Ovary (tissue), 9 donors: ENCODE data around the gene PPP1R9A. TPM values are rescaled to one million over a fixed set of nuclear protein-coding genes. Genes with fewer than 3 reads are reported as not detected.

Experiments used
- DNase-seq, 5 donors: peaks; one replicate each; pipeline ENCODE4 v3.0.0-alpha.2; 2019 to 2020
- H3K27ac ChIP-seq, 2 donors: fragments of 200-600 bp; one replicate each; pipeline versions ENCODE4 v1.5.1 to v1.8.0; 2019 to 2022
- H3K27me3 ChIP-seq: fragments of 200-600 bp; one replicate; pipeline ENCODE4 v1.8.0; 2022
- H3K36me3 ChIP-seq: fragments of 200-600 bp; sonication (generic); one replicate; pipeline ENCODE4 v1.5.1; 2019
- H3K4me1 ChIP-seq: one replicate; pipeline ENCODE4 v1.8.1; 2013; ENCODE audit warnings: mild to moderate bottlenecking, moderate library complexity; ENCODE audit not compliant: insufficient read depth
- H3K4me3 ChIP-seq: fragments of 200-600 bp; sonication (generic); one replicate; pipeline ENCODE4 v1.5.1; 2017
- H3K9me3 ChIP-seq, 2 donors: fragments of 200-600 bp in 1 of 2; sonication (generic) in 1 of 2; one replicate each; pipeline versions ENCODE4 v1.5.1 to v1.8.1; 2013 to 2019; ENCODE audit warnings: mild to moderate bottlenecking in 1 of 2, moderate library complexity in 1 of 2
- CTCF ChIP-seq, 3 donors: fragments of 450-650 bp in 2 of 3; fragments of 200-600 bp in 1 of 3; IDR thresholded peaks; one replicate each; pipeline versions ENCODE4 v1.5.1 to v1.8.0; 2016 to 2022; ENCODE audit warnings: antibody characterized with exemption in 3 of 3, mild to moderate bottlenecking in 1 of 3
- EP300 ChIP-seq: sonication (generic); formaldehyde crosslinking; IDR thresholded peaks from one replicate; pipeline ENCODE4 v1.6.1; 2017; ENCODE audit warnings: antibody characterized with exemption
- POLR2A ChIP-seq: fragments of 450-650 bp; IDR thresholded peaks from one replicate; pipeline ENCODE4 v1.6.1; 2017; ENCODE audit warnings: antibody characterized with exemption, mild to moderate bottlenecking, moderate library complexity
- WGBS, 3 donors: extraction: QIAGEN DNeasy Blood & Tissue Kit in 1 of 3; methylation state at CpG; one replicate each; pipeline versions ENCODE4 v1.1.5 to v1.1.7; 2013 to 2017; 5-methylcytosine and 5-hydroxymethylcytosine counted together
- intact Hi-C, 4 donors: fragments of 100-400 bp; cut with DNase I; formaldehyde crosslinking; loops; one replicate each; pipeline versions ENCODE4 v1.11.0 to v1.15.1; 2022 to 2023
- polyA plus RNA-seq, 2 donors: library from polyadenylated mRNA; stranded (reverse); fragments of 200-250 nt in 1 of 2; fragments of 350-450 nt in 1 of 2; fragmentation: Illumina TruSeq in 1 of 2; extraction: RNeasy Lipid Tissue Mini Kit (QIAGEN cat#74804) in 1 of 2; gene quantifications; one replicate each; pipeline ENCODE4 v1.2.3, GENCODE V29; 2013 to 2014
- total RNA-seq, 7 donors: library from RNA; depleted of rRNA in 2 of 7; stranded (reverse); fragments of >200 nt in 2 of 7; fragmentation: NEBNext Ultra II Directional in 3 of 7; extraction: Animal tissue kit (Norgen Biotek cat#: 25700) in 3 of 7; gene quantifications; one replicate each; pipeline versions ENCODE4 v1.1.0 to v1.2.4, GENCODE V29; 2016 to 2023
- donor health status: DM: no; HTN: no; CAD: no; lungs with moderate emphysema.
- donor health status: DM: no; HTN: no; CAD: no.
- donor health status: Bipolar disorder and iron deficiency.
- donor health status: DM: yes; HTN: yes; CAD: no.
- donor health status: DM: no; HTN: no; CAD: no.
- donor health status: DM: yes; HTN: yes; CAD: no.

The PPP1R9A gene
- total and polyA plus RNA-seq, 9 donors = 2.4 to 32.2 (median 11.2) TPM

- TF ChIP-seq EP300 (no peak), POLR2A (no peak), CTCF (IDR thresholded peaks at IDR 0.05) (no peak)
- no peak for DNase-seq
- Histone ChIP-seq H3K9me3 (no peaks in the 10 kb centered on the region), H3K27me3 (no peaks in the 10 kb centered on the region), H3K27ac (no peak overlapping the region), H3K36me3 (no peaks in the 10 kb centered on the region), H3K4me3 (no peak overlapping the region), H3K4me1 (no peaks in the 10 kb centered on the region)
- intact Hi-C loops = no loop called here
- 33 to 48% (median 45%) methylated on average over 3 of the region's 3 CpGs for WGBS, 3 donors
Observed at GRCh38 chr7:95238252-95238943, 331.0 kb downstream of the PPP1R9A start.

GRCh38 chr7:95240921-95241320 lies 333.5 kb downstream of the PPP1R9A start:
- 82 to 88% (median 84%) methylated on average over 1 of the region's 1 CpG for WGBS, 3 donors
- intact Hi-C loops = no loop called here
- no peak overlapping the region for H3K4me3 ChIP-seq
- no peaks in the 10 kb centered on the region for H3K27me3 ChIP-seq
- H3K9me3 ChIP-seq = no peaks in the 10 kb centered on the region
- H3K27ac ChIP-seq = no peak overlapping the region
- DNase-seq = no peak
- H3K36me3 ChIP-seq = no peaks in the 10 kb centered on the region
- H3K4me1 ChIP-seq = no peaks in the 10 kb centered on the region
- no peak for TF ChIP-seq EP300
- TF ChIP-seq POLR2A = no peak
- no peak for TF ChIP-seq CTCF (IDR thresholded peaks at IDR 0.05)

- H3K9me3 ChIP-seq = no peaks in the 10 kb centered on the region
- no peak overlapping the region for H3K4me3 ChIP-seq
- H3K36me3 ChIP-seq = no peaks in the 10 kb centered on the region
- no peak overlapping the region for H3K27ac ChIP-seq
- no peaks in the 10 kb centered on the region for H3K27me3 ChIP-seq
- no peaks in the 10 kb centered on the region for H3K4me1 ChIP-seq
- no peak for DNase-seq
- intact Hi-C loops = no loop called here
- 26 to 43% (median 31%) methylated on average over 2 of the region's 2 CpGs for WGBS, 3 donors
- TF ChIP-seq CTCF (IDR thresholded peaks at IDR 0.05) (no peak), EP300 (no peak), POLR2A (no peak)
Observed at GRCh38 chr7:95242266-95242665, 334.9 kb downstream of the PPP1R9A start.

GRCh38 chr7:95244616-95245015 lies 337.2 kb downstream of the PPP1R9A start:
- no peak for TF ChIP-seq POLR2A
- H3K4me1 ChIP-seq = no peaks in the 10 kb centered on the region
- no peak for DNase-seq
- H3K9me3 ChIP-seq = no peaks in the 10 kb centered on the region
- intact Hi-C loops = no loop called here
- no peak overlapping the region for H3K27ac ChIP-seq
- no peaks in the 10 kb centered on the region for H3K36me3 ChIP-seq
- H3K4me3 ChIP-seq = no peak overlapping the region
- no peaks in the 10 kb centered on the region for H3K27me3 ChIP-seq

GRCh38 chr7:95245828-95246500 lies 338.6 kb downstream of the PPP1R9A start:
- no peak overlapping the region for H3K27ac ChIP-seq
- 69 to 73% (median 72%) methylated on average over 5 of the region's 5 CpGs for WGBS, 3 donors
- no peaks in the 10 kb centered on the region for H3K4me1 ChIP-seq
- H3K4me3 ChIP-seq = no peak overlapping the region
- no peaks in the 10 kb centered on the region for H3K36me3 ChIP-seq
- H3K27me3 ChIP-seq = no peaks in the 10 kb centered on the region
- no peaks in the 10 kb centered on the region for H3K9me3 ChIP-seq
- TF ChIP-seq EP300 (no peak), POLR2A (no peak), CTCF (IDR thresholded peaks at IDR 0.05) (no peak)
- intact Hi-C loops = no loop called here
- no peak for DNase-seq
